ENCODE data around the gene PSMC1.

PSMC1 gene

GRCh38 chr14:90276646-90277367 is 20.5 kb downstream of the PSMC1 start:
- no peak overlapping the region for H3K4me3 ChIP-seq (ENCODE audit: low read depth, low read length)
- TF ChIP-seq CTCF (IDR thresholded peaks at IDR 0.05; ENCODE audit: borderline replicate concordance, insufficient read depth, low read depth, low read length) = no peak

- H3K4me3 ChIP-seq (ENCODE audit: low read depth, low read length) = no peak overlapping the region
- TF ChIP-seq CTCF (IDR thresholded peaks at IDR 0.05; ENCODE audit: borderline replicate concordance, insufficient read depth, low read depth, low read length) = no peak
These were observed 21.3 kb downstream of the PSMC1 start for GRCh38 chr14:90277581-90278198.

GRCh38 chr14:90278199-90279175 is 22.1 kb downstream of the PSMC1 start:
- no peak overlapping the region for H3K4me3 ChIP-seq (ENCODE audit: low read depth, low read length)
- no peak for TF ChIP-seq CTCF (IDR thresholded peaks at IDR 0.05; ENCODE audit: borderline replicate concordance, insufficient read depth, low read depth, low read length)

DNA sequence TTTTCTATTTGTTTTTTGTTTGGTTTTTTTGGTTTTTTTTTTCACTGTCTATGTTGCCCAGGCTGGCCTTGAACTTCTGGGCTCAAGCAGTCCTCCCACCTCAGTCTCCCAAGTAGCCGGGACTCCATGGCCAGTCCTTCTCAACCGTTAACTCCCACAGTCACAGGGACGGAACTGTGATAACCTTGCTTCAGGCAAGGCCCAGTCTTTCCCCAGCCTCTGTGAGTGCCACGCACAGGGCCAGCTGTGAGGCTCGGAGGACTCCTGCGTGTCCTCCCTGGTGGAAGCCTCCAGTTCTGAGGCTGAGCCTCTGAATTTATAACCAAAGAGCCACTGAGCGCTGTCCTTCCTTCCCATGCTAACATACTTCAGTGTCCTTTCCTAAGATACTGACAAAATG is 23.7 kb downstream of the PSMC1 start:
- TF ChIP-seq CTCF (IDR thresholded peaks at IDR 0.05; ENCODE audit: borderline replicate concordance, insufficient read depth, low read depth, low read length) = no peak
- H3K4me3 ChIP-seq (ENCODE audit: low read depth, low read length) = no peak overlapping the region

- TF ChIP-seq CTCF (IDR thresholded peaks at IDR 0.05; ENCODE audit: borderline replicate concordance, insufficient read depth, low read depth, low read length) = no peak
- no peak overlapping the region for H3K4me3 ChIP-seq (ENCODE audit: low read depth, low read length)
These were observed 24.9 kb downstream of the PSMC1 start for GRCh38 chr14:90281261-90281660.

GRCh38 chr14:90281756-90282155 is 25.4 kb downstream of the PSMC1 start:
- no peak for TF ChIP-seq CTCF (IDR thresholded peaks at IDR 0.05; ENCODE audit: borderline replicate concordance, insufficient read depth, low read depth, low read length)
- no peak overlapping the region for H3K4me3 ChIP-seq (ENCODE audit: low read depth, low read length)
